OCI-LY7 (cell line): ENCODE results near the gene ITK. TPM values are rescaled to one million over a fixed set of nuclear protein-coding genes. Genes with fewer than 3 reads are reported as not detected.

Experiments
- BruUV-seq: library from RNA; stranded (reverse); fragments of 400-500 nt; replicated peaks from 2 replicates; lab custom pipeline; 2021; lab: Mats Ljungman, UMichigan
- CTCF ChIA-PET: fragments of 300-600 bp; sonication (Branson Sonifier 250); formaldehyde crosslinking; loops from one replicate; lab custom pipeline; 2022; ENCODE audit warnings: antibody characterized with exemption; ENCODE audit not compliant: unreplicated experiment; lab: Charles Lee
- POLR2A ChIA-PET: fragments of 300-600 bp; sonication (Branson Sonifier 250); formaldehyde crosslinking; loops from one replicate; lab custom pipeline; 2022; ENCODE audit warnings: antibody characterized with exemption; lab: Charles Lee
- DNase-seq: peaks from one replicate; pipeline ENCODE4 v3.0.0-alpha.2; 2015; ENCODE audit warnings: low spot score
- H2AFZ ChIP-seq: fragments of 200-600 bp; sonication (generic), shearing (Covaris generic); 2 replicates; pipeline ENCODE4 v1.6.1; 2014; ENCODE audit warnings: mild to moderate bottlenecking, antibody characterized with exemption, low read length, moderate library complexity
- H3K27ac ChIP-seq: fragments of 200-600 bp; sonication (generic); 2 replicates; pipeline ENCODE4 v1.5.1; 2014; ENCODE audit warnings: mixed run types, low read depth, mild to moderate bottlenecking, moderate library complexity, low read length, inconsistent platforms; ENCODE audit not compliant: poor library complexity, severe bottlenecking
- H3K36me3 ChIP-seq: fragments of 200-600 bp; sonication (generic); 2 replicates; pipeline ENCODE4 v1.6.1; 2014; ENCODE audit warnings: mild to moderate bottlenecking, antibody characterized with exemption, low read length, moderate library complexity, mixed read lengths; ENCODE audit not compliant: insufficient read depth
- H3K4me1 ChIP-seq: fragments of 200-600 bp; sonication (generic); 2 replicates; pipeline ENCODE4 v1.5.1; 2014; ENCODE audit warnings: mild to moderate bottlenecking, low read length; ENCODE audit not compliant: insufficient read depth, poor library complexity, severe bottlenecking
- H3K4me2 ChIP-seq: fragments of 200-600 bp; sonication (generic); 2 replicates; pipeline ENCODE4 v1.6.1; 2014; ENCODE audit warnings: mild to moderate bottlenecking, low read length
- H3K4me3 ChIP-seq: fragments of 200-600 bp; sonication (generic); 2 replicates; pipeline ENCODE4 v1.5.1; 2014; ENCODE audit warnings: mild to moderate bottlenecking, low read depth, low read length; ENCODE audit not compliant: poor library complexity, severe bottlenecking
- H3K79me2 ChIP-seq: fragments of 200-600 bp; sonication (generic); 2 replicates; pipeline ENCODE4 v1.6.1; 2016; ENCODE audit warnings: low read depth, mild to moderate bottlenecking, low read length, moderate library complexity, mixed read lengths; ENCODE audit not compliant: insufficient read depth
- H3K9me2 ChIP-seq: fragments of 200-600 bp; sonication (generic); 2 replicates; pipeline ENCODE4 v1.6.1; 2016; ENCODE audit warnings: mild to moderate bottlenecking, low read length, mixed read lengths; ENCODE audit not compliant: insufficient read depth
- H3K9me3 ChIP-seq: fragments of 200-600 bp; sonication (generic); 2 replicates; pipeline ENCODE4 v1.6.1; 2014; ENCODE audit warnings: mild to moderate bottlenecking, mixed run types, low read length, mixed read lengths
- H4K20me1 ChIP-seq: fragments of 200-600 bp; sonication (generic); 2 replicates; pipeline ENCODE4 v1.6.1; 2014; ENCODE audit warnings: mild to moderate bottlenecking, antibody characterized with exemption, low read length, moderate library complexity, mixed read lengths; ENCODE audit not compliant: insufficient read depth
- CTCF ChIP-seq: fragments of 200-600 bp; sonication (generic); conservative IDR thresholded peaks from 2 replicates; pipeline ENCODE4 v1.5.1; 2014; ENCODE audit warnings: mild to moderate bottlenecking, antibody characterized with exemption, low read length, moderate library complexity, mixed read lengths
- EZH2phosphoT487 ChIP-seq: fragments of 200-600 bp; sonication (generic); IDR thresholded peaks from 2 replicates; pipeline ENCODE4 v1.6.1; 2018; ENCODE audit warnings: low read depth, borderline replicate concordance, mild to moderate bottlenecking, mixed run types, antibody characterized with exemption, low read length, moderate library complexity, mixed read lengths
- intact Hi-C: fragments of 100-400 bp; cut with micrococcal nuclease; formaldehyde crosslinking; loops from one replicate; pipeline ENCODE4 v1.10.0; 2022; ENCODE audit not compliant: unreplicated experiment
- total RNA-seq, 2 experiments: library from RNA; depleted of rRNA in 1 of 2; stranded (reverse); fragments of >200 nt in 1 of 2; shearing (Covaris generic) in 1 of 2; gene quantifications; 2 replicates each; pipeline ENCODE4 v1.2.3, GENCODE V29; 2014 to 2022

ITK gene
- total RNA-seq, 2 experiments from 2014 or later = not detected

- CTCF ChIA-PET = no interaction called here
- TF ChIP-seq EZH2phosphoT487 = no peak
- no peak; the same call in 1 of the 2 replicates for TF ChIP-seq CTCF
- H2AFZ ChIP-seq = no peak overlapping the region
Measured at GRCh38 chr5:157266286-157267007, 85.8 kb downstream of the ITK start.

DNA sequence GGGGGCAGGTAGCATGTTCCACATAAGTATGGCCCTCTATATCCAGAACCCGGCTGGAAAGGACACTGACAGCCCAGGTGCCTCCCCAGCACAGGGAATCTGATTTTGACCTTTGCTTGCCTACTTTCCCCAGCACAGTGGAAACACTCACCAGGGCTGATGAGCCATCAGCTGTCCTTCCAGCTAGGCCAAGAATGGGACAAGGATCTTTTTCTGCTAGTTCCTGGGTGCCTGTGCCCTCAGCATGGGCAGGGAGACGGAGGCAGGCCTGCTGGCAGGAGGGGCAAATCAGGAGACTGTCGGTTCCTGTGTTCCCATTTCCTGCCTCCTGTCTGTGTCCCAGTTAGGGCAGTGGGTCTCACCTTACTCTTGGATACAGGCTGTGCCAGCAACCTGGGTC lies 86.4 kb downstream of the ITK start:
- H4K20me1 ChIP-seq = no peaks in the 10 kb centered on the region
- H3K9me3 ChIP-seq = no peaks in the 10 kb centered on the region
- H3K9me2 ChIP-seq = no peaks in the 10 kb centered on the region
- H3K79me2 ChIP-seq = peaks cover 53% of the 10 kb centered on the region
- POLR2A ChIA-PET = interaction anchor here (0.6 to 2.9 kb wide), 12 partner anchors 9 to 352 kb away, joined by 3 to 11 read pairs (median 5); partner anchors contain the start of gene MED7
- TF ChIP-seq CTCF (no peak), EZH2phosphoT487 (no peak)
- CTCF ChIA-PET = interaction anchor here (1.3 kb wide), 1 partner anchor 14 kb away, joined by 5 read pairs; no protein-coding TSS in a partner anchor
- peak overlapping the region; percentile 98 for H3K27ac ChIP-seq
- no peak for DNase-seq
- peaks cover 31% of the 10 kb centered on the region for H3K36me3 ChIP-seq
- peak overlapping the region; percentile 82 for H3K4me3 ChIP-seq
- peaks cover 75% of the 10 kb centered on the region for H3K4me1 ChIP-seq
- H2AFZ ChIP-seq = no peak overlapping the region
- H3K4me2 ChIP-seq = peak overlapping the region; percentile 100
- intact Hi-C loops = loop anchor here (2.0 to 10.0 kb wide), 7 partner anchors 220 to 1688 kb away; partner anchors contain the start of gene THG1L
- TSS peak; percentile 25 for BruUV-seq

More at GRCh38 chr5:157266286-157267007, 85.8 kb downstream of the ITK start:
- H4K20me1 ChIP-seq = no peaks in the 10 kb centered on the region
- H3K36me3 ChIP-seq = peaks cover 31% of the 10 kb centered on the region
- POLR2A ChIA-PET = interaction anchor here (0.6 to 2.9 kb wide), 8 partner anchors 10 to 167 kb away, joined by 3 to 10 read pairs (median 5); partner anchors contain the start of gene MED7
- H3K9me2 ChIP-seq = no peaks in the 10 kb centered on the region
- peaks cover 52% of the 10 kb centered on the region for H3K79me2 ChIP-seq
- peaks cover 69% of the 10 kb centered on the region for H3K4me1 ChIP-seq
- H3K27ac ChIP-seq = peak overlapping the region; percentile 98
- H3K4me3 ChIP-seq = peak overlapping the region; percentile 82
- intact Hi-C loops = loop anchor here (1.0 to 10.0 kb wide), 8 partner anchors 17 to 1688 kb away; partner anchors contain the start of gene THG1L
- BruUV-seq = no TSS peak
- H3K4me2 ChIP-seq = peak overlapping the region; percentile 100
- DNase-seq = peak; percentile 75
- no peaks in the 10 kb centered on the region for H3K9me3 ChIP-seq
